Measurements from ENCODE around the gene CHTF18.
A peak's percentile ranks its signal among the peaks of the same experiment; 100 is the strongest.

The CHTF18 gene

GRCh38 chr16:813204-813915, 24.9 kb downstream of the CHTF18 start:
- Mint-ChIP-seq H3K9me3 (peaks cover 36% of the 10 kb centered on the region), H3K4me3 (no peak overlapping the region), H3K27ac (no peak overlapping the region), H3K4me1 (peaks cover 18% of the 10 kb centered on the region), H3K27me3 (ENCODE audit: low read depth, poor library complexity) (peaks cover 51% of the 10 kb centered on the region), H3K36me3 (ENCODE audit: low read depth) (peaks cover 14% of the 10 kb centered on the region)
- peak; percentile 81 for DNase-seq
- peak; percentile 70 for TF ChIP-seq CTCF (IDR thresholded peaks at IDR 0.05)

- TF ChIP-seq CTCF (IDR thresholded peaks at IDR 0.05), result no peak
- peaks cover 14% of the 10 kb centered on the region for H3K4me1 Mint-ChIP-seq
- peaks cover 14% of the 10 kb centered on the region for H3K36me3 Mint-ChIP-seq (ENCODE audit: low read depth)
- no peak for DNase-seq
- no peak overlapping the region for H3K27ac Mint-ChIP-seq
- peaks cover 45% of the 10 kb centered on the region for H3K27me3 Mint-ChIP-seq (ENCODE audit: low read depth, poor library complexity)
- no peak overlapping the region for H3K4me3 Mint-ChIP-seq
- H3K9me3 Mint-ChIP-seq, result peaks cover 30% of the 10 kb centered on the region
Measured at GRCh38 chr16:813916-814412, 25.5 kb downstream of the CHTF18 start.

- Mint-ChIP-seq H3K4me3 (no peak overlapping the region), H3K27me3 (ENCODE audit: low read depth, poor library complexity) (peaks cover 35% of the 10 kb centered on the region), H3K4me1 (peaks cover 16% of the 10 kb centered on the region), H3K27ac (no peak overlapping the region), H3K36me3 (ENCODE audit: low read depth) (peaks cover 8% of the 10 kb centered on the region), H3K9me3 (peaks cover 21% of the 10 kb centered on the region)
- no peak for TF ChIP-seq CTCF (IDR thresholded peaks at IDR 0.05)
- DNase-seq, result no peak
Measured at GRCh38 chr16:814974-815373, 26.6 kb downstream of the CHTF18 start.

GRCh38 chr16:815861-816260, 27.4 kb downstream of the CHTF18 start:
- no peak for TF ChIP-seq CTCF (IDR thresholded peaks at IDR 0.05)
- Mint-ChIP-seq H3K36me3 (ENCODE audit: low read depth) (peaks cover 8% of the 10 kb centered on the region), H3K27ac (no peak overlapping the region), H3K4me1 (peaks cover 16% of the 10 kb centered on the region), H3K4me3 (no peak overlapping the region), H3K27me3 (ENCODE audit: low read depth, poor library complexity) (peaks cover 31% of the 10 kb centered on the region), H3K9me3 (peaks cover 14% of the 10 kb centered on the region)
- DNase-seq, result no peak

- TF ChIP-seq CTCF (IDR thresholded peaks at IDR 0.05), result no peak
- peaks cover 7% of the 10 kb centered on the region for H3K9me3 Mint-ChIP-seq
- no peak overlapping the region for H3K4me3 Mint-ChIP-seq
- no peak overlapping the region for H3K27ac Mint-ChIP-seq
- peaks cover 21% of the 10 kb centered on the region for H3K4me1 Mint-ChIP-seq
- DNase-seq, result no peak
- H3K27me3 Mint-ChIP-seq (ENCODE audit: low read depth, poor library complexity), result peaks cover 21% of the 10 kb centered on the region
- peaks cover 4% of the 10 kb centered on the region for H3K36me3 Mint-ChIP-seq (ENCODE audit: low read depth)
Measured at GRCh38 chr16:817001-817906, 28.8 kb downstream of the CHTF18 start.

Data from nephron progenitor cell (in vitro differentiated cells).